Body of pancreas (tissue), 4 donors: ENCODE results near the gene AATF. TPM values are rescaled to one million over a fixed set of nuclear protein-coding genes. Genes with fewer than 3 reads are reported as not detected.

ENCODE experiments used
- ATAC-seq: fragments of 150-250 bp; one replicate; pipeline ENCODE4 v1.9.1; 2016
- DNase-seq, 4 donors: peaks; one replicate each; pipeline ENCODE4 v3.0.0-alpha.2; 2019
- H3K27ac ChIP-seq, 4 donors: fragments of 200-600 bp; sonication (generic); 1 replicate in 3 of 4; 2 replicates in 1 of 4; pipeline versions ENCODE4 v1.5.1 to v1.6.1; 2016 to 2019; ENCODE audit warnings: mild to moderate bottlenecking in 1 of 4, mixed read lengths in 1 of 4, moderate library complexity in 1 of 4
- H3K27me3 ChIP-seq, 2 donors: fragments of 200-600 bp; sonication (generic); one replicate each; pipeline ENCODE4 v1.6.0; 2016; ENCODE audit warnings: mild to moderate bottlenecking in 1 of 2
- H3K36me3 ChIP-seq, 2 donors: fragments of 200-600 bp; sonication (generic); replicated peaks in 1 of 2; 2 replicates each; pipeline ENCODE4 v1.5.1; 2016; ENCODE audit warnings: low read depth in 2 of 2; ENCODE audit not compliant: insufficient read depth in 1 of 2
- H3K4me1 ChIP-seq: fragments of 200-600 bp; sonication (generic); one replicate; pipeline ENCODE4 v1.6.0; 2016
- H3K4me3 ChIP-seq, 2 donors: fragments of 200-600 bp; sonication (generic); 1 replicate in 1 of 2; 2 replicates in 1 of 2; pipeline ENCODE4 v1.5.1; 2016 to 2019
- H3K9me3 ChIP-seq, 3 donors: fragments of 200-600 bp; sonication (generic); 1 replicate in 2 of 3; 2 replicates in 1 of 3; pipeline ENCODE4 v1.5.1; 2016
- CTCF ChIP-seq, 7 experiments: fragments of 450-650 bp in 4 of 7; fragments of 200-600 bp in 3 of 7; sonication (generic) in 3 of 7; IDR thresholded peaks; one replicate each; pipeline ENCODE4 v1.5.1; 2016 to 2019; ENCODE audit warnings: antibody characterized with exemption in 7 of 7
- POLR2A ChIP-seq, 3 donors: fragments of 450-650 bp; IDR thresholded peaks; one replicate each; pipeline ENCODE4 v1.6.1; 2016; ENCODE audit warnings: antibody characterized with exemption in 3 of 3, mild to moderate bottlenecking in 2 of 3
- WGBS, 2 donors: methylation state at CpG; one replicate each; pipeline ENCODE4 v1.1.5; 2017; 5-methylcytosine and 5-hydroxymethylcytosine counted together
- intact Hi-C: fragments of 100-400 bp; cut with DNase I; formaldehyde crosslinking; loops from one replicate; pipeline ENCODE4 v1.15.1; 2023
- total RNA-seq, 2 donors: library from RNA; depleted of rRNA; stranded (reverse); fragments of >200 nt; gene quantifications; one replicate each; pipeline ENCODE4 v1.1.0, GENCODE V29; 2016

Gene AATF
- 10 to 100 TPM; 16.5 to 28.3 TPM for total RNA-seq

GRCh38 chr17:36948717-36949460 is at the start of gene AATF:
AATF (plus strand) TSS chr17:36948954; CDS start chr17:36949126, 172 bp downstream.
- Histone ChIP-seq H3K27ac (peak within 1 kb of the TSS; percentile 41 to 91 (median 73)), H3K9me3 (no peaks in the 10 kb centered on the region), H3K36me3 (peaks cover 0 to 8% of the 10 kb centered on the region in 2 donors), H3K27me3 (peaks cover 0 to 25% of the 10 kb centered on the region in 2 donors), H3K4me1 (peaks cover 27% of the 10 kb centered on the region), H3K4me3 (peak within 1 kb of the TSS; percentile 67 to 75)
- DNase-seq (peak; percentile 97 to 98 (median 97)), ATAC-seq (peak; percentile 100)
- WGBS, 2 donors = 0% methylated on average over 12 to 89 of the region's 90 CpGs
- TF ChIP-seq POLR2A (IDR thresholded peaks at IDR 0.05) (peak; percentile 31 to 81 (median 80)), CTCF (IDR thresholded peaks at IDR 0.05) (peak in 1 of 7 experiments; percentile 13)
- intact Hi-C loops = no loop called here

- Histone ChIP-seq H3K27ac (no peak overlapping the region), H3K36me3 (no peaks in the 10 kb centered on the region), H3K4me1 (no peaks in the 10 kb centered on the region), H3K9me3 (no peaks in the 10 kb centered on the region), H3K4me3 (no peak overlapping the region), H3K27me3 (no peaks in the 10 kb centered on the region)
- TF ChIP-seq CTCF (IDR thresholded peaks at IDR 0.05) (no peak), POLR2A (IDR thresholded peaks at IDR 0.05) (no peak)
- DNase-seq = no peak
- ATAC-seq = no peak
- intact Hi-C loops = no loop called here
- WGBS, 2 donors = 63 to 69% methylated on average over 7 of the region's 7 CpGs
These were observed 49.2 kb upstream of the AATF start for GRCh38 chr17:36899250-36900159.

GRCh38 chr17:36900160-36900512 is 48.6 kb upstream of the AATF start:
- no peak overlapping the region for H3K27ac ChIP-seq

GRCh38 chr17:36901506-36901905 is 47.2 kb upstream of the AATF start:
- ATAC-seq (no peak), DNase-seq (no peak)
- no peak overlapping the region for H3K27ac ChIP-seq
- H3K4me3 ChIP-seq = no peak overlapping the region
- no peaks in the 10 kb centered on the region for H3K9me3 ChIP-seq
- no peaks in the 10 kb centered on the region for H3K4me1 ChIP-seq
- no peaks in the 10 kb centered on the region for H3K36me3 ChIP-seq
- TF ChIP-seq CTCF (IDR thresholded peaks at IDR 0.05) (no peak), POLR2A (IDR thresholded peaks at IDR 0.05) (no peak)
- WGBS, 2 donors = 55 to 58% methylated on average over 14 of the region's 14 CpGs
- intact Hi-C loops = no loop called here
- no peaks in the 10 kb centered on the region for H3K27me3 ChIP-seq

More at GRCh38 chr17:36900160-36900512, 48.6 kb upstream of the AATF start:
- Histone ChIP-seq H3K36me3 (no peaks in the 10 kb centered on the region), H3K4me1 (no peaks in the 10 kb centered on the region), H3K9me3 (no peaks in the 10 kb centered on the region), H3K27me3 (no peaks in the 10 kb centered on the region), H3K4me3 (no peak overlapping the region)
- intact Hi-C loops = no loop called here
- WGBS, 2 donors = 67 to 70% methylated on average over 7 of the region's 7 CpGs
- ATAC-seq = no peak
- no peak for DNase-seq
- no peak for TF ChIP-seq CTCF (IDR thresholded peaks at IDR 0.05)
- no peak for TF ChIP-seq POLR2A (IDR thresholded peaks at IDR 0.05)
